ENCODE data around the gene GYPA.
"Not testable (repeated sequence)": the region's sequence is repeated elsewhere in the genome, so short reads cannot be mapped to it uniquely, and the experiment has no call there.

Gene GYPA

DNA sequence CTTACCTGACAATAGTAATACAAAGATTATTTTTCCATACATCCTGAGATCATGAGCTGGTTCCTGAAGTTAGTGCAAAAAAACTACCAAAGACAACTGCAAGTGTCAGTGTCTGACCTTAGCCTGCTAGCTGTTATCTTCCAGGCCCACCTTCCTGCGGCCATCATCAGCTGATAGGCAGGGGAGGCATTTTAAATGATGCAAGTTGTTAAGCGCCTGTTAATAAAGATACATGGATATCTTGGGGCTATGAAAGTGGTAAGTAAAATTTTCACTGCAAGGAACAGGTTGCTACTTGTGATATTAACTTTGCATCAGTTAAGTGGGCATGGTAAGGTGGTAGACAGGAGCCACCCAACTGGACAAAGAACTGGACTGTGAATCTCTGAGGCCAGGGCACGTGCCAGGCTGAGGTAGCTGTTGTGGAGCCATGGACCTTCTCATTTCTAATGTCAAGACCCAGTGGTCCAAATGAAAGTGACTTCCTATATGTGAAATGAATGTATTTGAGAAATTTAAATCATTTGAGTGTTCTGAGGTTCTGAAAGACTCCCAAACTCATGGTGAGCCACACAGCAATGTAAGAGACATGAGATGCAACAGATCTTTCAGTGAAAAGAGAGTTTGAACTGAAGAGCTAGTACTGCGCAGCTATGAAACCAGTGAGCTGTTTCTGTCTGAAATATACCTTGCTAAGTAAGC is at the start of gene GYPA:
Gene GYPA (minus strand): TSS at position 125 of the 702 bp plus-strand sequence. CDS start 83 bp downstream, at position 42.
- DNase-seq = not testable (repeated sequence)

DNA sequence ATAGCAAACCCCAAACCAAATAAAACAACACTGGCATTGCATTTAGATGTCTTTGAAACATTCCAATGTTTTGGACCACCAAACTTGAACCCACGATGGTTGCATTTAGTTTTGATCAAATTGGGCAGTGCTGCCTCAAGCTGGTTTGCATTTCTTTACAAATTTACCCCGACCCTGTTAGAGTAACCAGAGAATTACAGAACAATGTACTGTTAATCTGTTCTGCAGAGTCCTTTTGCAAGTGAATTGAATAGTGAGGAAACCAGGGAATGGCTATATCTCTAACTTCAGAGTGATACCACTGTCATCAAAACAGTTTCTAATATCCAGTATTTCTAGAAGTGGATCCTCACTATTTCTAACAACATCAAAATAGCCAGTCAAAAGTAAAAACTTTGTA is 49.5 kb upstream of the GYPA start:
- DNase-seq = no peak

DNA sequence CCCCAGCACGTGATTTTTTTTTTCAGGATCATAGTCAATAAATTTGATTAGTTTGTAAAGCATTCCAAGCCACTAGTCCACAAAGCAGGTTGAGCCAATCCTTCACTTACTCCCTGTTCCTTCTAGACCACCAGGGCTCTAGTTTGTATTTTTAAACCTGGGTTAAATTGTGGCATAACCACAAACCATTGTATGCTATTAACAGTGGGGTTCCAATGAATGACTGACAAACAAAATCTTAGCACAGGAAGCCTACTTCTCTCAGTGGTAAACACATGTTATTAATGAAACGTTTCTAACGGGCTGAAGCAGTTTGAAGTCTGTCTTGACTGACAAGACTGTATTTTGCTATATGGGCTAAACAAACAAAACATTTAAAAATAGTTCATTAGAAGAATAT is 48.6 kb upstream of the GYPA start:
- DNase-seq = no peak

DNA sequence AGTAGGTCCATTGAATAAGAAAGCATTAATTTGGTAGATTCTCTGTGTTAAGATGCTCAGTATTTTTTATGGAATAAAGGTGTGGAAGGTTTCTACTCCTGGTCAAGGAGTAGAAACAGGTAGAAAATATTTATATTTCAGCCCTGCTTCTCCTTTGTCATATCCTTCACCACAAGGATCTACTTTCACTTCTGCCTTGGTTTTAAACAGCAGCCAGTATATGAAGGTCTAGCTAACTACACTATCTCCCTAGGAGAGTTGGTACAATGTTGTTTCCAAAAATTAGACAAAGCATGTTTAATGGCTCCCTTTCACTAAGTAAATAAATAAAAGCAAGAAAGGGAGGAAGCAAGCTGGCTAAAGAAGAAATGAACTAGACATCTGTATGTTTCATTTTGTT is 44.6 kb upstream of the GYPA start:
- no peak for DNase-seq

DNA sequence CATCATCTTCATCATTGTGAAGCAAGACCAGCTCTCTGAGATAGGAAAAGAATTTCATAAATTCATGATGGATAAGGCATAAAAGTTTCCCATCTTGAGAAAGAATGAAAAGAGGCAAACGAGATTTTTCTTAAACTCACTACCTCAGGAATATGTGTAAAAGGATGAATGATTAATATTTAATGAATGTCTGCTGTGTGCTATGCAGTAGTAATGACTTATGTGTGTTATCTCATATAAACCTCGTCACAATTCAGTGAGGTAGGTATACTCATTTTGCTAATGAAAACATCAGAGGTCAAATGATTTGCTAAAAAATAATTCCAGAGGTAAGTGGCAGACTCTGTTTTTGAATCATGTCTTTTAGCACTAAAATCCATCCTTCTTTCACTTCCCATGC is 42.6 kb upstream of the GYPA start:
- no peak for DNase-seq

DNA sequence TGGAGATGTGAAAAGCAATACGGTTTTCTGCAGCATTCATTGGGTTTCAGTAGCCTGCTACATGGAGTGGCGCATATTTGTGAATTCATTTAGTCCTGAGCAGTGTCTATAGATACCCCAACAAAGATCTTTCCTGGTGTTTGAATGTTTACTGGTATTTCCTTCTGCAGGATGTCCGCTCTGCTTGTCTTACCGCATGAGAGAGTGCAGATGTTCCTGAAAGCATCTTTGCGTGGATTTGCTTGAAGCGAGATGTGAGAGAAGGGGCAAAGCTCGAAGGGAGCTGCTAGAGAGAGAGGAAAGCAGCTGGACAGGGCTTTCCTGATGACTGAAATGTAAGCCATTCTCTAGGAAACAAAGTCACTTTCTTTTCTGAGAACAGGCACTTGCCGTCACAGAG is 40.9 kb upstream of the GYPA start:
- DNase-seq = no peak

DNA sequence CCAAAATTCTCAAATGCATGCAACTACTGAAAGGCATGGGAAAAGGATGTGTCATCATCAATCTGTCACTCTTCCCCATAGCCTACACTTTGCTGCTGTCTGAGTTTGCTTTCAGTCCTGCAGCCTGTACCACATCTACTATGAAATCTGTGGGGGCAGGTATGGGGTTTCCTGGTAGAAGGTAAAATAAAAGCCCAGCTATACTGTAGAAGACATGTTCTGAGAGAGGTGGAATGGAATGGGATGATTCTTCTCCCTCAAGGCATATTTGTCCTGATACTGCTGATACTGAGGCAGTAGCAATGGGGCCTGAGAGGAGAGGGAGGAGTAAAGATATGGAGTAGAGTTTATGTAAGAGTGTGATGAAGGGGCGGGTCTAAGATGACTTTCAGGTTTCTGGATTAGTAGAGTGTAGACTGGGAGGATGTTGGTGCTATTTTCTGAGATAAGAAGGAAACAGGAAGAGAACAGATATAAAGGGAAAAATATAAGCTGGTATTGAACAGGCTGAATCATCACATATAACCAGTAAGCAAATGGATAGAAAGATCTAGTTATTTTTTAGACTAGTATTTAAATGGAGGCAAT is 38.7 kb upstream of the GYPA start:
- DNase-seq = no peak

DNA sequence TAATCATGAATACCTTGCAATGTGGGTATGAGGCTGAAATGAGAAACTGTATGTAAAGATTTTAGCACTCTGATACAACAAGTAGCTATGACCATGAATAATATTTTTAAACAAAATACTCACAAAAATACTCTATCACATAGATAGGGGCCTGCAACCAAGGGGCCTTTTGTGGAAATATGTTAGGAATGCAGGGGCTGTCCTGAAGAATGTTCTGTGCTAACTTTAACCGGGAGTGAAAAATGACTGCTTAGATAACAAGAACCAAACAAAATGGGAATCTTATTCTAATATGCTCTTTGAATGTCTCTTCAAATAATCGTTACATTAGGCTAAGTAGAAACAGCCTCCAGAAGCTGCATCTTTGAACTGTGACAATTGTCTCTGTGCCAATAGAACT is 37.9 kb upstream of the GYPA start:
- DNase-seq = no peak

DNA sequence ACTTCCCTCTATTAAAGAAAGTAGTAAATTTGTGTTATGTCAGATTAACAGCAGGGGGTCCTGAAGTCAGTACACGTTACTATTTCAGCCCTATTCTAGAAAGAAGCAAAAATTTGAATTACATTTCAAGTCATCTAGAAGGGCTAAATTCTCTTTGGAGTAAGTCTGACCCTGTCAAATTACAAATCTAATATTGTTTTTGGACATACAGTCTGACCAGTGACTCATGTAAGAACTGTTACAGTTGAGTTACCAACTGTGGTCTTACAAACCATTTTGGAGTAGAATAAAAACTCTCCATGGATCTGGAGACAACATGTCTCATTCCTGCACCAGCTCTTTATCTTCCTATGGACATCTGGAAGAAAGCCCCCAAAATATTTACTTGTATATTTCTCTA is 36.0 kb upstream of the GYPA start:
- DNase-seq = no peak

DNA sequence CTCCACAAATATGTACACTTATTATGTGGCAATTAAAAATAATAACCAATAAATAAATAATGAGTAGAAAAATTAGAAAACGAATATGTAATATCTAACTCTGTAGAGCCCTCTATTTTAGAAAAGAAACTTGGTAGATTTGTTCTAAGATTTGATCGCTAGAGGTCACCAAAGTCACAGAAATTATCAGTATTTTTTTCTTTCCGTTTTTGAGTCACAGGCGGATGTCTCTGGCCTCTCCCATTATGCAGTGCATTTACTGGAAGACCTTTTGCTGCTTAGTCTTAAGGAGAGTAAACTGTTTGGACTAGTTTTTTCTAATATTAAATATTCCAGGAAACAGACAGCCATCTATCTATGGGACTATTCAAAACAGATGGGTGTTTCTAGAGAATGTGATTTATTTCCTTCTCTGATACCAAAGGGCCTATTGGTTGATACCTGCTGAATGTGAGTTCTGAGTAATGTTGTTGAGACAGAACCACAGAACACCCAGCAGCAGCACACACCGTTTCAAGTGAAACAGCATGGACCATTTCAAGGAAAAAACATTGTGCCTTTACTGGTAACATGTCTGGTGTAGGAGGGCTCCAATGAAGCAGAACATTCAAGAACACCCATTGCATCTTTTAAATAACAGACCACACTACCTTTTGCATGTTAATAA is 34.0 kb upstream of the GYPA start:
- no peak for DNase-seq

DNA sequence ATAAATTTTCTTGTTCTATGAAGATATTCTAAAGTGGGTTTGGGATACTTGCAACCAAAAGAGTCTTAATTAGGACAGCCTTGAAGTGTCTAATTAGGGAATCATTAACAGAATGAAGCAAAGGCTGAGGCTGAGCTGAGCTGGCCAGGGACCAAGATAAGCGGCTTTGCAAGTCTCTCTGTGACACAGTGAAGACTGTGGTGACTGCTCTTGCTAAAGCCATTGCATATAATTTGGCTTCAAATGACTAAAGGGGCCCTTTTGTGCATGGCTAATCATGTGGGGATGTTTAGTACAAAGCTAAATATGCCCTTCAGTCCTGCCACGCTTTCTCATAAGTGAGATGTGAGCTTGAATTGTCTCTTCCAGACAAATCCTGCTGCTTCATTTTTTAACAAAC is 31.2 kb upstream of the GYPA start:
- DNase-seq = no peak

DNA sequence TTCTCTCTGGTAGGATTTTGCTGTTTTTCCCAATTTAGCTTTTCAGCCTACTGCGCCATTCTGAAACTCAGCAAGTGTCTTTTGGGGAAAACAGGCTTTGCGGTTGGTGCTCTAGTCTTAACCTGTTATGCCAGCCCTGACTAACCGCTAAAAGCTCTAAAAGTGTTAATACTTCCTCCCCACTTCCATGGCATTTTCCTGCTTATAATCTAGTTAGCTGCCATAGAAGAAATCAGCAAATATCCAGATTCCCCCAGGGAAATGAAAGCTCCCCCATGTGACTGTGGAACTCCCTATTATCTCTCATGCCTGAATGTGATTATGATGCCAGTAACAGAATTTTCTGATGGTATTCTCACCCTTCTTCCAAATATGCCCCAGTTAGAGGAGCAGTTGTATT is 28.7 kb upstream of the GYPA start:
- no peak for DNase-seq

DNA sequence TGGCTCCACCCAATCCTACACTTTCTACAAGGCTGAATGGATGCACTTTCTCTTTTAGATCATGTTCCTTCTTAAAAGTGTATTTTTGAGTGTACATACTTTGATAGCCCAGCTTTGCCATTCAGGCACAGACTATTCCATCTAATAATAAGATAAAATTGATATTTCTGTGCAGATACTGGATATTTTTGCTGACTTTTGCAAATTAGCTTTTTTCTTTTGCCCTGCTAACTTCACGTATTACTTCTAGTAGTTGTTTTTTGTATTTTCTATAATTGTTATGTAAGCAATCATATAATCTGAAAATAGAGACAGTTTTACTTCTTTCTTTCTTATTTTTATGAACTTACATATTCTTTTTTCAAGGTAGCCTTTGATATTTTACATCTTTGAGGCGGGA is 13.5 kb upstream of the GYPA start:
- DNase-seq = no peak

DNA sequence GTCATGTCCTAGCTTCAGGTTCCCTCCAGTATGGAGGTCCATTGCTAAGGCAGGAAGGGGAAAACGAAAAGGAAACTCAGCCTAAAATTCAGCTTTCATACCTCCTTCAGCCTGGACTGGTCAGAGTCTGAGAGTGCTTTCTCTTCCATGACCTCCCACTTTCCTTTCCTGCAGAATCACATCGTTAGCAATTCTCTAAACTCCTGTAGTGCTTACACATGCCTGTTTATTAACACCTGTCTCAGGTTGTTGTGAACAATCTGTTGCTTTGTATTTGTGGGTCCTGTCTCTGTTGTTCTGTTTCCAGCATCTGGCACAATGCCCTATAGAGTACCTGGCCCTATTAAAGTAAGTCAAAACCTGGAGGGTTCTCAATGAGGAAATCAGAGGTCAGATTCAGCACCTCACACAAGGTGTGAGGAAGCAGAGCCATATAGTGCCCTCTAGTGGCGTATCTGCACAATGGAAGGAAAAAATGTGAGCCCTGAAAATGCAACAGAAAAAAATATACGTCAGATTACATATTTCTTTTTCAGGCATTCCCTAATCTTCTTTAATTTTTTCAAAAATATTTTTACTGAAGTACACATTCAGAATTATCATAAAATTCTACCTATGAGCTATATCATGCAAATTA is 2.3 kb upstream of the GYPA start:
- not testable (repeated sequence) for DNase-seq

DNA sequence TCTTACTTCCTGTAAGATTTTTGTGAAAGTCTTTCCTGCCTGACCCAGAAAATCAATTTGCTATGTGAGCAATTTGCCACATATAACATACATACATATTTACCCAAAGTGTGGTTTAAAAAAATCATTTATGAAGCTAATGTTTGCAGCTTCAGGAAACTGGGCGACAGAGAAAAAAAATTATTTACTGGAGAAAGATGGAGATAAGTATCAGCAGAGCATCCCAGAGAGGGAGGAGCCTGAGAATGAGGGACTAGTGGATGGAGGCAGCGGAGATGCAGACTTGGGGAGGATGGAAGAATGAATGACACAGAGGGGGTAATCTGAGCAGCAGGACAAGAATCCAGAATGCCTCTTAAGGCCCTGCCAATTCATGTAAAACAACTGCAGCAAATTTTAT is 975 bp upstream of the GYPA start:
- DNase-seq = no peak

DNA sequence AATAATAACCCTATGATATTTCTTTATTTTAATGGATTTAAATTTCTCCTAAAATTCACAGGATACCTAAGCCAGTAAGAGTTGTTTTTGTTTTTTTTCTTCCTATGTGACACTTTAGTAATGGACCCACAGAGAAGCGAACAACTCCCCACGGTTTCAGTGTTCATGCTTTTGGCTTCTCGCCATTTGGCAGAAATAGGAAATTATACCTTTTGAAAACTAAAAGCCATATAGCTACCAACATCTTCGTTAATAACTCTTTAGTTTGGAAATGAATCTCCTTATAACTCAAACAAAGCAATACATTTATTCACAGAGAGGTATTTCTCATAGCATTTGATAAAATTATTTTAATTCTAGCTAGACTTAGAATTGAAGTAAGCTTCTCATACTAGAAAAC is 527 bp downstream of the GYPA start:
- DNase-seq = not testable (repeated sequence)

DNA sequence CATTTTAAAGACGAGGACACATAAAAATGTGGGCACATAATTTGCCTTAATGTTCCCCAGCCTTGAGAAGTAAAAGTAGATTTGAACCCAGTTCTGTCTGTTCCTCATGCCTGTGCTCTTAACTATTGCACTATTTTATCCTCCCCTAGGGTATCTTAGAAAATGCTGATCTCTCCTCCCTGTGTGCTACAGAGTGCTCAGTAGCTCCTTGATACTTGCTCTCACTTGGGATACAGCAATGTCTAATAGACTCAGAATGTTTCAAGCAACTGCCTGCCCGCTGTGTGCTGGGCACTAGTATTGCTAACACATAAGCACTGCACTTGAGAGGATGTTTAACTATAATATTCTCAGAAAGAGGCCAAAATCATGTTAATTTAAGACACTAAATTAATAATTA is 971 bp downstream of the GYPA start:
- DNase-seq = not testable (repeated sequence)

DNA sequence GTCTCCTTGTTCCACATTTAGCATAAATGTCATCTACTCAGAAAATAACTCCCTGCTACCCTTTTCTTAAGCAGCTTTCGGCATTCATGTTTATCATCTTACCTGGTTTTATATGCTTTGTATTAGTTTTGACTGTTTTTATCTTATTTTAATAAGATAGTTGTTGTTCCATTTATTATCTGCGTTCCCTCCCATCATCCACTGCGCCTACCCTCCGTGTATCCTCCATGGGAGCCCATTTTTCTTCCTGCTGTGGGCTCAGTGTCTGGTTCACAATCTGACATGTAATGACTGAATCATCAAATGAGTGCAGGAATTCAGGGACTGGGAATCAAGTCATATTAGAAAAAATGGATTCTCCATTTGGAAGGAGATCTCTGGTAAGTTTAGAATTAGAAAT is 2.3 kb downstream of the GYPA start:
- not testable (repeated sequence) for DNase-seq

DNA sequence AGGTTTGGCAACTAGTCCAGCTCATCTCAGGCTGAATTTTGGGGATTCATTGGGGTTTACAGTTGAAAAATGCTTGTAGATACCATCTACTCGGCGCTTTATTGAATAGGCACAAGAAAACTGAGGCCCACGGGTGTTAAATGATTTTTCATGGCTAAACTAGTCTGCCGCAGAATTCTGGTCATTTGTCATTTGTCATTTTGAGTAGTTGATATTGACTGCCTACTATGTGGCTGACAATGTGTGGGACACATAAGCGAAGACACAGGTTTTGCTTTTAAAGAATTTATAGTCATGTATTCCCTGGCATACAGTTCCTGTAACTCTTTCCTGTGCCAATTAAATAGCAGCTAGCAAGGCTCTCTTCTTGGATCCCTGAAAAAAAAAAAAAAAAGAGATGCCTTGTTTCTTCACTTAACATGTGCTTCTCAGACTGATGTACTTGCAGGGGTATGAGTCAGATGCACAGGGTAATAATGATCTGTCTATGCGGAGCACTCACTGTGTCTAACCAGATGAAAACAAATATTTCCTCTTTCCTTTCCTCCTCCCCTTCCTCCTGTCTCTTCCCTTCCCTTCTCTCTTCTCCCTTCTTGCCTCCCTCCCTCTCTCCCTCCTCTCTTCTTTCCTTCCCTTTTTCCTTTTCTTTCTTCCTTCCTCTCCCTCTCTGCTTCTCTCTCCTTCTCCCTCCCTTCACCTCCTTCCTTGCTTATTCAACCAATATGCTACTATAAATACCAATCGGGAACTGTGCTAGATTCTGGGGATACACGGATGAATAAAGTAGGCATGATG is 3.2 kb downstream of the GYPA start:
- not testable (repeated sequence) for DNase-seq

DNA sequence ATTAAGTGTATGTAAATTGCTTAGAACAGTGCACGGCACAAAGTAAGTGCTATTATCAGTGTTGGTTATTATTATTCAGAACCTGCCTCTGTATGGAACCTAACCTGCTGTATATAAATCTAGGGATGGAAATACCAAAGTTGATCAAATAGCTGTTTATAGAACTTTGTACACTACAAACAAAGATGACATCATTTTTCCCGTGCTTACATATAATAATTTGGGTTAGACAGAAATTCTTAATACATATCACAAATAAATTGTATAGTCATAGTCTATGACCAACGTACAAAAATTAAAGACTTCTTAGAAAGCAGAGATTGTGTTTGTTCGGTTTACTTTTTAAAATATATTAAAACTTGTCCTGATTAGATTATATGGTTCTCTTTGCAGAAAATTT is 4.3 kb downstream of the GYPA start:
- DNase-seq = not testable (repeated sequence)

DNA sequence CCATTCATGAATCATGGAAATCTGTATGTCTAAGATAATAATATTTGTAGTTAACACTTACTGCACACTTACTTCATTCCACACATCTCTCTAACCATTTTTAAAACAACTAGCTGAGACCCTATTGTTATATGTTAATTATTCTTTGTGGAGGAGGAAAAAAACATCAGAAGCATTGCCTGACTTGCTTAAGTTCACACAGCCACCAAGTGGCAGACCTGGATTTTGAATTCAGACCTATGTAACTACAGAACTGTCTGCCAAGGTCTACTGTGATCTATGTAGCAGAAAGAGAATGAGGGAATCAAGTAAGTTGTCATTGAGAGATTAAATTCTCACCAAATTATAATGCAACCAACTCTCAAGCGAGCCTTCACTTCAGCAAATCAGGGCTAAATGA is 10.4 kb downstream of the GYPA start:
- DNase-seq = not testable (repeated sequence)

DNA sequence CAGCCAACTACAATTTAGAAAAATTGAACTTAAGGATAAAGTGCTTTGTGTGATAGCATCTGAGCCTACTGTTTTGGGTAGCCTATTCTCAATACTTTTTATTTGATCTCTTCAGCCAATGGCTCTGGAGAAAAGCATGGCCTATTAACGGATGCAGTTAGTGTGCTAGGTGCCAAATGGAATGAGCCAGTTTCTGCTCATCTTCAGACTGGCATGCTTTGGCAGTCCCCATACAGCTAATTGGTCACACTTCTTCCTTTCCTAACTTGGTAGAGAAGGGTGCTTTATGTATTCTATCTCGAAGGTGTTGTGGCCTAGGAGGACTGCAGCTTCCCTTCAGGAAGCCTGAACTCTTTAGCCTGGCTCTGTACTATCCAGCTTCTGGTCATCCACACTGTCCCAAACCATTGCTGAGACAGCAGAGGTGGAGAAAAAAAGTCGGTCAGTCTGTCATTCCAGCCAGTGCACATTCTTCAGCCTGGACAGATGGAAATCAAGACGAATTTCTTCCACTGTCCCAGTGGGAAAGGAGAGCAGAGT is 11.1 kb downstream of the GYPA start:
- not testable (repeated sequence) for DNase-seq

All from activated CD4-positive, alpha-beta T cell treated with anti-CD3 and anti-CD28 coated beads, Interleukin-2, amount 50 U/mL, for 4 hours (primary cell).